ELF-1 (cell line): ENCODE measurements around the gene MOK.

Experiments used
- DNase-seq: peaks from one replicate; pipeline ENCODE4 v3.0.0-alpha.2; 2016; ENCODE audit warnings: low read depth, low spot score

The MOK gene

DNA sequence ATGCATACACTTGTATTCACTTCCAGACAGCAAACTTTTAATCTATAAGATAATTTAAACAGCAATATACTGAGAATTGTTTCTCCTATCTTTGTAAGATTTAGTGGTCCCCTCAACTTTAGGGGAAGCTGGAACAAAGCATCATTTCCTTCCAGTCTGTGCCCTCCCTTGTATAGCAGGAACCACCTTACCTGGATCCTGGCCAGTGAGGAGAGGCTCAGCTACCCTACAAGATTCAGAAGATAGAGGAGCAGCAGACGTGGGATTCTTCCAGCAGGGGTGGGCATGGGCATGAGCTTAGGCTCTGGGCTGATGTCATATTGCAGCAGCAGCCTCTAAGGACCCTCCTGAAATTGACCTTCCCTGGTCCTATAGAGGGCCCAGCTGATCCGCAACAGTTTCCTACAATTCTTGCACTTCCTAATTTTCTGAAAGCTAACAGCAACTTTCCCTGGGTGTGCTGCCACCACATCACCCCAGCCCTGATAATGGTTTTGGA lies 21.3 kb downstream of the MOK start:
- DNase-seq = no peak

DNA sequence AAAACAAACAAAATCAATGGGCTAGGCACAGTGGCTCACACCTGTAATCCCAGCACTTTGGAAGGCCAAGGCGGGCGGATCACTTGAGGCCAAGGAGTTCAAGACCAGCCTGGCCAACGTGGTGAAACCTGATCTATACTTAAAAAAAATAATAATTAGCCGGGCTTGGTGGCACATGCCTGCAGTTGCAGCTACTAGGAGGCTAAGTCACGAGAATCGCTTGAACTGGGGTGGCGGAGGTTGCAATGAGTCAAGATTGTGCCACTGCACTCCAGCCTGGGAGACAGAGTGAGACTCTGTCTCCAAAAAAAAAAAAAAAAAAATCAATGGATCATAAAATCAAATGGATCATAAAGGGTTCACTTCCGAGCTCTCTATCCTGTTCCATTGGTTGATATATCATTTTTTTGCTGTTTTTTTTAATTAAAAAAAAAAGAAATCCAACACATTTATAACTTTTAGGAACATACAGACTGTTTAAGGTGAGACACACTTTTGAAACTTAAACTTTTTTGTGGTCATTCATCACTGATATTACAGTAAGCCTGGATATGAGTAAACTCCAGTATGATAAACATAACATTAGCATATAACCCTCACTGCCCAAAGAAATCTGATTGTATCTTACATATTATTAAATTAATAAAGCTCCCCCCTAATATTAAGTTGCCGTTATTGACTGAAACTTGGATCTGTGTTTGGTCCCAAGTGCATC lies 22.1 kb downstream of the MOK start:
- no peak for DNase-seq

DNA sequence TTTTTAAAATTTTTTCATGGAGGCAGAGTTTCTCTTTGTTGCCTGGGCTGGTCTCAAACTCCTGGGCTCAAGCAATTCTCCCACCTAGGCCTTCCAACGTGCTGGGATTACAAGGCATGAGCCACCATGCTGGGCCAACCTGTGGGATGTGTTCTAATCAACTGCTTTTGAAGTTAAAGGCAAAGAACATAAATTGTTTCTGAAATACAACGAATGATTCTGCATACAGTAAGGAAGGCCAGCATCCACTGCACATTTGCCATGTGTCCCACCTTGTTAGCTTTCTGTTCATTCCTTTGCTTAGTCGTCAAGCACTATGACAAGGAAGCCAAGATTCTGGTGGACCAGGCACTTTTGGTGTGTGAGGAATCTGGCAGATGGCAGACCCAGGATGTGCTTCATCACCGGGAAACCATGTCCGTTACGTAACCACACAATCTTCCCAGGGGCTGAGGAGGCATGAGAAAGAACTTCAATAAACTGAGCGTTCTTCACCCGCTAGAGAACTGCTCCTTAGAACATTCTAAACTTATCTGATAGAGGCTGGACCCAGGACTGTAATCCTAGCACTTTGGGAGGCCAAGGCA lies 24.5 kb downstream of the MOK start:
- DNase-seq = no peak

DNA sequence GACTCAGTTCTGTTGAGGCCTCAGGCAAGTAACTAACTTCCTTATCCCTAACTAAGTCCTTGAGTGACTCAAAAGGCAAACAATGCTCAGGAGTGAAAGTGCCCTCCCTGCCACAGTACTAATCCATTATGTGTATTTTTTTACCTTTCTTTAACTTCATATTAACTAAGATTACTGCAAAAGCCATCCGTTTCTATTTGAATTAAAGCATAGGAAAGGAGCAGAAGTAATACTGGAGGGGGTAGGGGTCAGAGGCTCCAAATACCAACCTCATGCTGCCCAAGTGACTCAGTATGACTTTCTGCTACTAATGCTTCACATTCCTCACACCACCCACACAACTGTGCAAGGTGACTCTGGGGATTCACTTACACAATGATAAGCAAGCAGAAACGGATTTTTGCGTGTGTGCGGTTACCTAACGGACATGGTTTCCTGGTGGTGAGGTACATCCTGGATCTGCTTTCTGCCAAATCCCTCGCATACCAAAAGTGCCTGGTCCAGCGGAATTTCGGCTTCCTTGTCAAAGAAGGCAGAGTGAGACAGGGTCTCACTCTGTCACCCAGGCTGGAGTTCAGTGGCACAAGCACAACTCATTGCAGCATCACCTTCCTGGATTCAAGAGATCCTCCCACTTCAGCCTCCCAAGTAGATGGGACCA lies 25.1 kb downstream of the MOK start:
- peak; percentile 21 for DNase-seq

DNA sequence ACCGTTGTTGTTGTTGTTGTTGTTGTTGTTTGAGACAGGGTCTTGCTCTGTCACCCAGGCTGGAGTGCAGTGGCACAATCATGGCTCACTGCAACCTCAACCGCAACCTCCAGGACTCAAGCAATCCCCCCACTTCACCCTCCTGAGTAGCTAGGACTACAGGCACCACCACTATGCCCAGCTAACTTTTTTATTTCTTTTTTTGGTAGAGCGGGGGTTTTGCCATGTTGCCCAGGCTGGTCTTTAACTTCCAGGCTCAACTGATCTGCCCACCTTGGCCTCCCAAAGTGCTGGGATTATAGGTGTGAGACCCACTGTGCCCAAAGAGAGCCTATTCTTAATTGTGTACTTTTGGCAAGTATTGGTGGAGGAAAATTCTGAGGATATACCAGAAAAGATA lies 25.7 kb downstream of the MOK start:
- no peak for DNase-seq

DNA sequence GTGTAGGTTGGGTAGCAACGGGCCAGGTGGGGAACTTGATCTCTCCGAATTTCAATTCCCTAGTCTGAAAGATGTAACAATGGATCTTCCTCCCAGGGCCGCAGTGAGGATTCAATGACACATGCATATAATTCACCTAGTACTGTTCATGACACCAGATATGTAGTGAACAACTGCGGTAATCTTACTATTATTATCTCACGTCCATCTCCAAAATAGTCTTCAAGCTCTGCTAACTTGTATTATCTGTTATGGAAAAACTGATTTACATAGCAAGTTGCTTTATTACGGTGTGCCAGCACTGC lies 26.4 kb downstream of the MOK start:
- DNase-seq = no peak

DNA sequence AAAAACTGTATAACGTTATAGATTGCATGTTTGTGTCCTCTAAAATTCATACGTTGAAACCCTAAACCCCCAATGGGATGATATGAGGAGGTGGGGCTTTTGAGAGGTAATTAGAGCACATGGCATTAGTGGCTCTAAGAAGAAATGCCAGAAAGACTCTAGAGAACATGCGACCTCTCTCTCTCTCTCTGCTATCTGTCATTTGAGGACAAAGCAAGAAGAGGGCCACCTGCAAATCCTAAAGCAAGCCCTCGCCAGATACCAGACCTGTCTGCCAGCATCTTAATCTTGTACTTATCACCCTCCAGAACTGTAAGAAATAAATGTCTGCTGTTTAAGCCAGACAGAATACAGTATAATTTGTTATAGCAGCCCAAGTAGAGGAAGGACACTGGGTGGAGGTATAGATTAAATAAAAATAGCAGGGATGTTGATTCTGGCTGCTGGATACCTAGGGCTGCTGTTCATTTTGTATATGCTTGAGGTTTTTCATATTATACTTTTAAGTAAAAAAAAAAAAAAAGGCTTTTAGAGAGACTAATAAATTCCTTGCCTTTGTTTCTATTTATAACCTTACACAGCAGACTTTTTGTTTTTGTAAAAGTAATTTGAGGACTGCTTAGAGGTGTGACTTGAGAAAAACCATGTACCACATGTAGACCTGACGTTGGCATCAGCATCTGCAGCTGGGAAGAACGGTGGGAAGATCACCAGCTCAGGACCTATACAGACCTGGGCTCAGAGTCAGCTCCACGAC lies 26.9 kb downstream of the MOK start:
- DNase-seq = no peak

DNA sequence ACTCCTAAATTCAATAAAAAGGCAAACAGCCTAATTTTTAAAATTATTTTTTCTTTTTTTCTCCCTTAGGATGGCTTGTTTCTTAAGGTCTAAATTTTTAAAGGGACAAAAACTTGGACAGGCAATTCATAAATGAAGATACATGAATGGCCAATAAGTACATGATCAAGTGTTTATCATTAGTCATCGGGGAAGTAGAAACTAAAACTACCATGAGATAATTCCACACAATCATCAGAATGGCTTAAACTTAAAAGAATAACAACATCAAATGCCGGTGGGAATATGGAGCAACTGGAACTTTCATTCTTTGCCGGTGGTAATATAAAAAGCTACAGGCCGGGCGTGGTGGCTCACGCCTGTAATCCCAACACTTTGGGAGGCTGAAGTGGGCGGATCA lies 29.1 kb downstream of the MOK start:
- DNase-seq = no peak

DNA sequence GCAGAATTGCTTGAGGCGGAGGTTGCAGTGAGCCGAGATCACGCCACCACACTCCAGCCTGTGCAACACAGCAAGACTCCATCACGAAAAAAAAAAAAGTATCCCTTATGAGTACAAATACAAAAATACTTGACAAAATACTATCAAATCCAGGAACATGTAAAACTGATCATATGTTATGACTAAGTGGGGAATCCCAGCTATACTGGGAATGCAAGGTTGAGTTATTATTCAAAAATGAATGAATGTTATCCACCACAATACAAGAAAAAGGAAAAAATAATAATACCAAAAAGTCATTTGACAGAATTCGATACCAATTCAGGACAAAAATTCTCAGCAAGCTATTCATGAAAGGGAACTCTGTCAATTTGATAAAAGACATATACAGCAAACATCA lies 32.6 kb downstream of the MOK start:
- DNase-seq = no peak

DNA sequence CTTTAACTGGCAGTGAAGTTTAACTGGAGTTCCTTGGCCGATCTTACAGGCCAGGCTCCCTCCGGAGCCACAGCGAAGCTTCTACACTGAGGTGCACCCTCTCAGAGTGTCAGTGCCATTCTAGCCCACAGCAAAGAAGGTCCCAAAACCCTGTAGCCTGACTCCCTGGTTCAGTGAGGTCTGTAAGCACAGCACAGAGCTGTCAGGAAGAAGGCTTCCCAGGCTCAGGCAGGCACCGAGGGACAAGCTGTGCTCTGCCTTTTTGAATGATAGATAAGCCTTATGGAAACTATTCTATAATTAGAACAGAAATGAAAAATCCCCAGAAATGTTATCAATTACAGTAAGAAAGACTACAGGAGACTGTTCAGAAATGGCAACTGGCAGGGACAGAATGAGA lies 40.2 kb downstream of the MOK start:
- no peak for DNase-seq

DNA sequence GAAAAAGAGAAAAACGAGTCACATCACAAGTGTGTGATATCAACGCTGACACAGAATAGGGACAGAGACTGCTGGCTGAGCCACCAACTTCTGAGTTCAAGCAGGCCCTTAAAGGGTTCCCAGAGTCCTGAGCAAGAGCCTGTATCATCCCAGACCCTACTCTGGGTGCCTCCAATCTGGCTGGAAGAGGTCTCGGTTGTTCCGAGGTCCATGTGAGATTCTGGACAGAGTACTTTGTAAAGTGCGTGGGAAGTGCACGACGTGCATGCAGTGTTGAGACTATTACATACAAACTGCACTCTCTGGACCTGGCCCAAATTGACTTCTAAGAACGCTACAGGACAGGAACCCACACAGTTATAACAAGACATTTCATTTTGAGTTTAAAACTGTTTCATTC lies 40.6 kb downstream of the MOK start:
- DNase-seq = no peak

DNA sequence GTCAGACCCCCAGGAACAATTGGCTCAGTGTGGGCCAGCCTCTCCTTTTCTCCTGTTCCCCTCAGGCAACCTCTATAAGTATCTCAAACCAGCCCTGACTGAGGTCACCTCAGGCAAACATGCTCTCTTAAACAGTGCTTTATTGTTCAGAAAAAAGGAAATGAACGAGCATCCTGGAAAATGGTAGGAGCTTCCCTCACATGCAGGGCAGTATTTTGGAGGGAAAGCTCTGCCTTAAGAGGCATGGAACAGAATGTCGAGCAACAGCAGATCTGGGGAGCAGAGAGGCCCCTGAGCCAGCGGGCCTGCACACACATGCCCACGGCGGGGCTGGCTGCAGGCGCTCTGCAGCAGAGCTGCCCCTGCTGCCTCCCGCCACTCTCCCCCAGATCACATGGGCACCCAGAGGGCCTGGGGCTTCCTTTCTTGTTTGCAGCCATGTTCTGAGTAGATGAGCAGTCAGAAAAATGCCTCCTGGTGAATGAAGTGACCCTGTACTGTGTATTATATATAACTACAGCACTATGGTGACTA lies 42.0 kb downstream of the MOK start:
- peak; percentile 84 for DNase-seq

DNA sequence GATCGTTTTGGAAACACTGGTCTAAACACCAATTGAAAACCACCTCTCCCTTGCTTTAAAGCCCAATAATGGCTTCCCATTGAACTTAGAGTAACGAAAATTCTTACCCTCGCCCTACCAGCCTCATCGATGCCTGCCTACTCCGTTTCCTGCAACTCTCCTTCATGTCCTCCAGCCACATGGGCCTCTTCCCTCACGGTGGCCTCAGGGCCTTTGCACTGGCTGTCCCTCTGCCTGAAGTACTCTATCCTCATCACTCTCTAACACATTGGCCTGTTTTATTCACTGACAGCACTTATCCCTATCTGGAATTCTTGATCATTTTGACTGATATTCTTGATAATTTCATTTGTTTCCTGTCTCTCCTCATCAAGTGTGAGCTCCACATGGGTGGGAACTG lies 46.8 kb downstream of the MOK start:
- DNase-seq = no peak

DNA sequence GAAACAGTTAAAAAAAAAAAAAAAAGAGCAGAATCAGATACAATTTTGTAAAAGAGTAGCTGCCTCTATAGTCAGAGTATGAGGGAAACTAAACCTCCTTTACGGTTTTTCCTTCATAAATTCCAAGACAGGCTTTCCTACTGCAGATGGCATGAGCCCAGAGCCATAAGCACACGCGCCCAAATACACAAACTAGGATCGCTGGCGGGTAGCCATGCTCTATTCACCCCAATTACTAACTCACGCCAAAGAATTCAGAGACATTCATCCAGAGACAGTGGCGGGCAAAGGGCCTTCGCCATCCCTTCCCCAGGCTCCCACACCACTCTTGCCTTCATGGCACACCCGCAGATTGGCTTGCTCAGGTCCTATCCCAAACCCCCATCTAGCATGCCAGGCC lies 48.2 kb downstream of the MOK start:
- DNase-seq = no peak

DNA sequence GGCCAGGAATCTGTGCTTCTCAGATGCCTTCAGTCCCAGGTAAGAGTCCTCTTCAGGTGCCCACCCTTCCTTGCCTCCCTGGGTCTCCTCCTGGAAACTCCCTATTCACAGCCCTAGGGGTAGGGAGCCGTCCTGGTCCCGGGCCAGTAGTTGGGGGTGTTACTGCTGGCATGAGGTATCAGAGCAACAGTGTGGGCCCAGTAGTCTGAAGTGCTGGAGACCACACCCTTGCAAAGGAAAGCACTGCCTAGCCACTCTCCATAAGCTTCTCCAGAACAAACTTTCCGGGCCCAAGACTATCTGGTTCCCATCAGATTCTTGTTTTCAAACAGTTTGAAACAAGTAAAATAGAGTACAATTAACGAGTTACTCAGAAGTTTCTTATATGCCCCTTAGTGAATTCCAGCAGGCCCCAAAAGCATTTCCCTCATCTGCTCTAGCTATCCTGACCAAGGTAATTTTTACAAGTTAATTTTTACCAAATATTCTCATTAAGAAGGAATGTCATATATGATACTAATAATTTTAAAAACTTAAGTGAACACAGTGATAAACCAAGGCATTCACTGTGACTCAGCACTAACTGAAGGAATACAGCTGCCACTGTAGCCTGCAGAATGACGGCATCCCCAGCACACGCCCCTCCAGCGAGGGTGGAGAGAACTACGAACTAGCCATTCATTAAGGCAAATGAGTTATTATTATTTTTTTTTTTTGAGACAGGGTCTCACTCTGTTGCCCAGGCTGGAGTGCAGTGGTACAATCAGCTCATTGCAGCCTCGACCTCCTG lies 49.4 kb downstream of the MOK start:
- DNase-seq = no peak

DNA sequence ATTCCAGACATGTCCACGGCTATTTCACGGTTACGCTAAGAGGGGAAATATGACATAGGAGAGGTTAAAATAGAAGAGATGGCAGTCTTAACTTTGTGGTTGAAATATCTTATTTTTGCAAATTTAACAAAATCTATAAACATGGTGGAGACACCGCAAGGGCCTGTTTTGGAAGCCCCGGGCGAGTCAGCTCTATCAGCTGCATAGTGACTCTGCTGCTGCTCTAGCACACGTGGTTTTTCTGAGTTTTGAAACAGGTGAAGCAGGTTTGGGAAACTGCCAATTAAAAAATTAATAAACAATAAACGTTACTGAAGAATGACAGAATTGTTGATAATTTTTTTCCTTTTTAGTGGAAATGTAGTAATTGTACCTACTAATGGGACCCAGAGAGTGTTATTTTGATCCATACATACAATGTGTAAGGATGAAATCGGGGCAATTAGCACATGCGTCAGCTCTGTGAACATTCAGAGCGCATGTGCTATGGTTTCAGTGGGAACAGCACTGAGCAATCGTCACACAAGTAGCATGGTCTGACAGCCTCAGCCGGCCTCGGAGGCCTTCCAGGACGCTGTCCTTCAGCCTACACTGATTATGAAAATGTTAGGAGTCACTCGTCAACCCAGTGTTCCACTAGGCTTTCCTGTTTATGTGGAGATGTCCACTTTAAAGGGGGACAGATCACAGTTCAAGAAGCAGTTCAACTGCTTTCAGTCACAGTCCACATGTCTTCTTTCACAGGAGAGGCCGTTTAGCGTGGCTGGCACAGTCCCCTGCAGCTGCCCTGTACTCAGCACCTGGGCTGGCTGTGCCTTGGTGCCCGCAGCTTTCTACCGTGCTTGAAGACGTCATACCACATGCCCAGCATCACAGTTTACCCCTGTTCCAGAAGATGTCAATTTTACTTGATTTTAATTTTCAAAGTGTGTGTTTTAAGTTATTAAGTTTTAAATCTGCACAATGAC lies 51.8 kb downstream of the MOK start:
- DNase-seq = no peak

DNA sequence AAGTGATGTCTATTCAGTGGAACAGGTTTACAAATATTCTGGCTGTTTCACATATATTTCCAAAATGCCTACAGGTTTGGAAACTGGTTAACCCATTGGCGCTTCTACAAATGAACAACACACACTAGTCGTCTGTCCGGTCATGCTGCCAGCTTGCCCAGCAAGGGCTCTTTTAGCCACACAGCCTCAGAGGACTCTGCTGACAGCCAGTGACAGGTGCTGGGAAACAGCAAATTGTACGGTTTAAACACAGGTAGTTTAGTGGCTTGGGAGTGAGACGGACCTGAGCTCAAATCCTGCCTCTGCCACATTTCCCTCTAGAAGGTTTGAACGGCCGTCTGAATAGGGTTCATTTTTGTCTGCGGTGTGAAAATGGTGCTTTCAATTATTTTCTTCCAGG lies 53.8 kb downstream of the MOK start:
- no peak for DNase-seq

DNA sequence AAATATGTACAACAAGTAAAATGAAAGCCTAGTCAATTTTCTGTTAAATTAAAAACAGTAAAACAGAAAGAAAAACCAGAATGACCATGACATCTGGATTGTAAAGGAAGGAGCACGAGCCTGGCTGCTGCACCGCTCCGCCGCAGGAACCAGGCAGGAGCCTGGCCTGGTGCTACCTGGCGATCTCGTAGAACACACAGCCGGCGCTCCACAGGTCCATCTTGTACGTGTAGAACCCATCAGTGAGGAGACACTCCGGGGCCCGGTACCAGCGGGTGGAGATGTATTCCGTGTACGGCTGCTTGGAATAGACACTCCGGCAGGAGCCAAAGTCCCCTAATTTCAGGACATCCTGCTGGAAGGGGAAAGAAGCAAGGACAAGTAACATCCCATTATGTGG lies 54.3 kb downstream of the MOK start:
- no peak for DNase-seq

DNA sequence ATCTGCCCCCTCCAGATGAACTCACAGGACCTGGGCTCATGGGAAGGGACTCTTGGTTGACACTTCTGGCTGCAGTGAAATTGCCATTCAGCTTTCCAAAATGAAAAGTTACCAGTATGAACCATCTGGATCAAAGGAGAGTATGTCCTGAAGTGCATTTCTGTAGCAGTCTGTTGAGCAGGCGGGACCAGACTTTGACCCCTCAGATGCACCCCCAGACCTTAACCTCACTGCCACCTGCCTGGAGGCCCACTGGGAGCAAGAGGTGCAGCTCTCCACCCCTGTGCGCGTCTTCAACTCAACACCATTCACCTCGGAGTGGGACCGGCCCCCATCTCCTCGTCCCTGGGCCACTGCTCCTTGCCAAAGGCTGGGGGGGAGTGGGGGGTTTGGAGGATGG lies 55.0 kb downstream of the MOK start:
- DNase-seq = no peak

DNA sequence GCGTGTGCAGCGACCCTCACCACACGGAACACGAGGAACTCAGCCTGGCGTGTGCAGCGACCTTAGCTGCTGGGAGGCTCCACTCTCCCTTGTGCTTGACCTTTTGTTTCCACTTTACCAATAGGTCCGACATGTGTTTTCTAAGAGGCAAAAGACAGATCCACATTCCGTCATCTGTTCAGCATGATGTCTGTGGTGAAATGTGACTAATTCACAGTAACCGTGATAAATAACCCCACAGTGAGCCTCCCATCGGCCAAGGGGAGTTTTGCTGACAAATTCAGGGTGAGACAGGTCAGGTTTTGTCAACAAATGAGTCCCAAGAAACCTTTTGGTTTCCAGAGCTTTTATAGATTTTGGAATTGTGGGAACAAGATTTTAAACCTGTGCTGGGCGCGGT lies 55.9 kb downstream of the MOK start:
- DNase-seq = no peak
